HG02763 (cell line): ENCODE data around the gene TRDMT1.
"Not testable (repeated sequence)": the region's sequence is repeated elsewhere in the genome, so short reads cannot be mapped to it uniquely, and the experiment has no call there.

ENCODE experiments used
- ATAC-seq: cut with Tn5 transposase; IDR thresholded peaks from one replicate; pipeline ENCODE4 v1.9.1; 2021; ENCODE audit warnings: mild to moderate bottlenecking, moderate library complexity; ENCODE audit not compliant: unreplicated experiment

Gene TRDMT1

GRCh38 chr10:17138460-17139042 is 62.9 kb downstream of the TRDMT1 start:
- ATAC-seq = no peak

- no peak for ATAC-seq
Measured at GRCh38 chr10:17134737-17135260, 66.7 kb downstream of the TRDMT1 start.

- no peak for ATAC-seq
Measured at GRCh38 chr10:17134282-17134681, 67.2 kb downstream of the TRDMT1 start.

- ATAC-seq = no peak
Measured at GRCh38 chr10:17129741-17130140, 71.7 kb downstream of the TRDMT1 start, which contains the start of gene CUBN. Gene CUBN (minus strand): TSS chr10:17129811. CDS start chr10:17129765, 46 bp downstream.

- ATAC-seq = no peak
Measured at GRCh38 chr10:17128261-17128660, 73.2 kb downstream of the TRDMT1 start.

GRCh38 chr10:17126327-17126726 is 75.1 kb downstream of the TRDMT1 start:
- no peak for ATAC-seq

- no peak for ATAC-seq
Measured at GRCh38 chr10:17125206-17125893, 76.1 kb downstream of the TRDMT1 start.

- no peak for ATAC-seq
Measured at GRCh38 chr10:17123961-17124360, 77.5 kb downstream of the TRDMT1 start.

- no peak for ATAC-seq
Measured at GRCh38 chr10:17122726-17123661, 78.5 kb downstream of the TRDMT1 start.

- ATAC-seq = no peak
Measured at GRCh38 chr10:17122052-17122451, 79.4 kb downstream of the TRDMT1 start.

- no peak for ATAC-seq
Measured at GRCh38 chr10:17120694-17121093, 80.8 kb downstream of the TRDMT1 start.

- no peak for ATAC-seq
Measured at GRCh38 chr10:17119845-17120244, 81.6 kb downstream of the TRDMT1 start.

GRCh38 chr10:17116193-17116592 is 85.3 kb downstream of the TRDMT1 start:
- ATAC-seq = no peak

- ATAC-seq = no peak
Measured at GRCh38 chr10:17115683-17116082, 85.8 kb downstream of the TRDMT1 start.

GRCh38 chr10:17114878-17115444 is 86.5 kb downstream of the TRDMT1 start:
- not testable (repeated sequence) for ATAC-seq

- ATAC-seq = no peak
Measured at GRCh38 chr10:17113889-17114540, 87.5 kb downstream of the TRDMT1 start.

GRCh38 chr10:17113346-17113745 is 88.1 kb downstream of the TRDMT1 start:
- ATAC-seq = no peak

GRCh38 chr10:17112566-17112965 is 88.9 kb downstream of the TRDMT1 start:
- ATAC-seq = no peak

- ATAC-seq = no peak
Measured at GRCh38 chr10:17109475-17110207, 91.8 kb downstream of the TRDMT1 start.

GRCh38 chr10:17109046-17109445 is 92.4 kb downstream of the TRDMT1 start:
- no peak for ATAC-seq
